ENCODE measurements around the gene TMC5. TPM values are rescaled to one million over a fixed set of nuclear protein-coding genes. Genes with fewer than 3 reads are reported as not detected.

The TMC5 gene
- total RNA-seq, 2 experiments from 2014 or later, result not detected

GRCh38 chr16:19479302-19479721 is 61.6 kb downstream of the TMC5 start:
- Mint-ChIP-seq H3K4me3 (no peak overlapping the region), H3K36me3 (ENCODE audit: low read depth) (no peaks in the 10 kb centered on the region), H3K9me3 (no peaks in the 10 kb centered on the region), H3K27ac (no peak overlapping the region), H3K4me1 (ENCODE audit: low read depth) (no peaks in the 10 kb centered on the region), H3K27me3 (ENCODE audit: low read depth) (peaks cover 4% of the 10 kb centered on the region)
- intact Hi-C loops (cut with micrococcal nuclease), result no loop called here
- CTCF ChIA-PET, result no interaction called here
- DNase-seq, result no peak

- no peaks in the 10 kb centered on the region for H3K4me1 Mint-ChIP-seq (ENCODE audit: low read depth)
- no peak for DNase-seq
- CTCF ChIA-PET, result no interaction called here
- H3K27ac Mint-ChIP-seq, result no peak overlapping the region
- H3K4me3 Mint-ChIP-seq, result no peak overlapping the region
- no peaks in the 10 kb centered on the region for H3K36me3 Mint-ChIP-seq (ENCODE audit: low read depth)
- intact Hi-C loops (cut with micrococcal nuclease), result no loop called here
- peaks cover 4% of the 10 kb centered on the region for H3K27me3 Mint-ChIP-seq (ENCODE audit: low read depth)
- H3K9me3 Mint-ChIP-seq, result no peaks in the 10 kb centered on the region
Observed at GRCh38 chr16:19481296-19481695, 63.6 kb downstream of the TMC5 start.

DNA sequence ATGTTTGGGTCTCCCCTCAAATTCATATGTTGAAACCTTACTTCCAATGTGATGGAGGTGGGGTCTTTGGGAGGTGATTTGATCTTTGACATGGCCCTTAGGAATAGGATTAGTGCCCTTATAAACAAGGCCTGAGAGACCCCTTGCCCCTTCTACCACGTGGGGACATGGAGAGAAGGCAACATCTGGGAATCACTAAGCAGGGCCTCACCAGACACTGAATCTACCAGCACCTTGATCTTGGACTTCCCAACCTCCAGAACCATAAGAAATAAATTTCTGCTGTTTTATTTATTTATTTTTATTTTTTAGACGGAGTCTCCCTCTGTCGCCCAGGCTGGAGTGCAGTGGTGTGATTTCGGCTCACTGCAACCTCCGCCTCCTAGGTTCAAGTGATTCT is 64.1 kb downstream of the TMC5 start:
- intact Hi-C loops (cut with micrococcal nuclease), result no loop called here
- Mint-ChIP-seq H3K27me3 (ENCODE audit: low read depth) (peaks cover 4% of the 10 kb centered on the region), H3K27ac (no peak overlapping the region), H3K4me3 (no peak overlapping the region), H3K36me3 (ENCODE audit: low read depth) (no peaks in the 10 kb centered on the region), H3K4me1 (ENCODE audit: low read depth) (no peaks in the 10 kb centered on the region), H3K9me3 (no peaks in the 10 kb centered on the region)
- DNase-seq, result no peak
- CTCF ChIA-PET, result no interaction called here

DNA sequence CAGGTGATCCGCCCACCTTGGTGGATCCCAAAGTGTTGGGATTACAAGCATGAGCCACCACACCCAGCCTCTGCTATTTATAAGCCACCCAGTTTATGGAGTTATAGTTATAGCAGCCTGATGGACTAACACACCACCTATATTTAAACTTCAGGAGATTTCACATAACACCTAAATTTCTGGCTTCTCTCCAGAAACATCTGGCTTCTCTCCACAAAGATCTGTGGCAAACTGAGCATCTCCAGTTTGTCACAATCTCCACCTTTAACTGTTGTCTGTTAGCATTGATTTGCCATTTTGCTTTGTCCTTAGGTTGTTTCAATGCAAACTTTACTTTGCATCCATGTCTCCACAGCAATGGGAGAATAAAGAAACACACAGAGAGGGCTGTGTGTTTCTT is 64.6 kb downstream of the TMC5 start:
- CTCF ChIA-PET, result no interaction called here
- DNase-seq, result no peak
- Mint-ChIP-seq H3K27me3 (ENCODE audit: low read depth) (peaks cover 4% of the 10 kb centered on the region), H3K36me3 (ENCODE audit: low read depth) (no peaks in the 10 kb centered on the region), H3K27ac (no peak overlapping the region), H3K4me3 (no peak overlapping the region), H3K9me3 (no peaks in the 10 kb centered on the region), H3K4me1 (ENCODE audit: low read depth) (no peaks in the 10 kb centered on the region)
- intact Hi-C loops (cut with micrococcal nuclease), result no loop called here

DNA sequence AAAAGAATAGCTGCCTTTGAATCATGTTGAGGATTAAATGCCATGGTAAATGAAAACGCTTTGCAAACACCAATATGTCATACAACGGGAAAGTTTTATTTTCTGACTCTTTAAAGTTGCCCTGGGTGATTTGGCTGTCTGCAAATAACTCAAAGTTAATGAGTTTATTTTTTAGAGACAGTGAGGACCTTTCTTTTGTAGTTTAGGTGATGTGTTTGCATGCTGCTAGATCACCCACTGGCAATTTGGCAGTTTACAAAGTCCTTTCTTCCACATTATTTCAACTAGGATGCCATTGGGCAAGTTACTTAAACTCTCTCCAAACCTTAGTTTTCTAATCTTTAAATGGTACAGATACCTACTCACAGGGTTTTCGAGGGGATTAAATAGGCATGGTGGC is 66.4 kb downstream of the TMC5 start:
- DNase-seq, result no peak
- no peaks in the 10 kb centered on the region for H3K9me3 Mint-ChIP-seq
- H3K36me3 Mint-ChIP-seq (ENCODE audit: low read depth), result no peaks in the 10 kb centered on the region
- no peak overlapping the region for H3K4me3 Mint-ChIP-seq
- H3K27me3 Mint-ChIP-seq (ENCODE audit: low read depth), result no peaks in the 10 kb centered on the region
- H3K4me1 Mint-ChIP-seq (ENCODE audit: low read depth), result no peaks in the 10 kb centered on the region
- intact Hi-C loops (cut with micrococcal nuclease), result no loop called here
- CTCF ChIA-PET, result no interaction called here
- H3K27ac Mint-ChIP-seq, result no peak overlapping the region

- H3K4me1 Mint-ChIP-seq (ENCODE audit: low read depth), result no peaks in the 10 kb centered on the region
- CTCF ChIA-PET, result no interaction called here
- no peak overlapping the region for H3K4me3 Mint-ChIP-seq
- no peak overlapping the region for H3K27ac Mint-ChIP-seq
- no peaks in the 10 kb centered on the region for H3K9me3 Mint-ChIP-seq
- no peaks in the 10 kb centered on the region for H3K36me3 Mint-ChIP-seq (ENCODE audit: low read depth)
- no peak for DNase-seq
- no peaks in the 10 kb centered on the region for H3K27me3 Mint-ChIP-seq (ENCODE audit: low read depth)
- intact Hi-C loops (cut with micrococcal nuclease), result no loop called here
Observed at GRCh38 chr16:19485611-19486010, 67.9 kb downstream of the TMC5 start.

DNA sequence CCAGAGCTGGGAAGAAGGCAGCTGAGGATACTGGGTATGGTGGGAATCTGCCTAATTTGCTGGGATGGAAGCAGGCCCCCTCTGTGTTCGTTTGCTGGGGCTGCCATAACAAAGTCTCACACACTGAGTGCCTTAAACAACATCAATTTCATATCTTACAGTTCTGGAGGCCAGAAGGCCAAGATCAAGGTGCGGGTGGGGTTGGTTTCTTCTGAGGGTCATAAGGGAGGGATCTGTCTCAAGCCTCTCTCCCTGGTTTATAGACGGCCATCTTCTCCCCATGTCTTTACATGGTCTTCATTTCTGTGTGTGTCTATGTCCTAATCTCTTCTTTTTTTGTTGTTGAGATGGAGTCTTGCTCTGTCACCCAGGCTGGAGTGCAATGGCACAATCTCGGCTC is 68.4 kb downstream of the TMC5 start:
- intact Hi-C loops (cut with micrococcal nuclease), result no loop called here
- DNase-seq, result no peak
- H3K27ac Mint-ChIP-seq, result no peak overlapping the region
- CTCF ChIA-PET, result no interaction called here
- H3K36me3 Mint-ChIP-seq (ENCODE audit: low read depth), result no peaks in the 10 kb centered on the region
- no peak overlapping the region for H3K4me3 Mint-ChIP-seq
- no peaks in the 10 kb centered on the region for H3K4me1 Mint-ChIP-seq (ENCODE audit: low read depth)
- no peaks in the 10 kb centered on the region for H3K27me3 Mint-ChIP-seq (ENCODE audit: low read depth)
- H3K9me3 Mint-ChIP-seq, result no peaks in the 10 kb centered on the region

- H3K9me3 Mint-ChIP-seq, result no peaks in the 10 kb centered on the region
- no peak for DNase-seq
- no peaks in the 10 kb centered on the region for H3K4me1 Mint-ChIP-seq (ENCODE audit: low read depth)
- H3K27ac Mint-ChIP-seq, result no peak overlapping the region
- CTCF ChIA-PET, result no interaction called here
- H3K36me3 Mint-ChIP-seq (ENCODE audit: low read depth), result no peaks in the 10 kb centered on the region
- H3K4me3 Mint-ChIP-seq, result no peak overlapping the region
- no peaks in the 10 kb centered on the region for H3K27me3 Mint-ChIP-seq (ENCODE audit: low read depth)
- intact Hi-C loops (cut with micrococcal nuclease), result no loop called here
Observed at GRCh38 chr16:19486750-19487325, 69.2 kb downstream of the TMC5 start.

GRCh38 chr16:19488213-19488640 is 70.5 kb downstream of the TMC5 start:
- DNase-seq, result no peak
- H3K27me3 Mint-ChIP-seq (ENCODE audit: low read depth), result no peaks in the 10 kb centered on the region
- CTCF ChIA-PET, result interaction anchor here (0.6 to 1.3 kb wide), 2 partner anchors 106 to 404 kb away, joined by 3 to 5 read pairs; no protein-coding TSS in a partner anchor
- intact Hi-C loops (cut with micrococcal nuclease), result no loop called here
- H3K27ac Mint-ChIP-seq, result no peak overlapping the region
- no peaks in the 10 kb centered on the region for H3K4me1 Mint-ChIP-seq (ENCODE audit: low read depth)
- no peaks in the 10 kb centered on the region for H3K36me3 Mint-ChIP-seq (ENCODE audit: low read depth)
- H3K9me3 Mint-ChIP-seq, result no peaks in the 10 kb centered on the region
- no peak overlapping the region for H3K4me3 Mint-ChIP-seq

DNA sequence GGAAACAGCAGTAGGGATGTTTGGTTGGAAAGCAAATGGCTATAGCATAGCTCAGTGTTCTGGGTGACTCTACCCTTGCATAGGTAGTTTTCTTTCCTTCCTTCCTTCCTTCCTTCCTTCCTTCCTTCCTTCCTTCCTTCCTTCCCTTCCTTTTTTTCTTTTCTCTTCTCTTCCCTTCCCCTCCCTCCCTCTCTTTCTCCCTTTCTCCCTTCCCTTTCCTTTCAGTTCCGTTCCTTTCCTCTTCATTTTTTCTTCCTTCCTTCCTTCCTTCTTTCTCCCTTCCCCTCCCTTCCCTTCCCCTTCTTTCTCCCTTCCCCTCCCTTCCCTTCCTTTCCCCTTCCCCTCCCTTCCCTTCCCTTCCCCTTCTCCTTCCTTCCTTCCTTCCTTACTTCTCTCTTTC is 72.9 kb downstream of the TMC5 start:
- Mint-ChIP-seq H3K36me3 (ENCODE audit: low read depth) (no peaks in the 10 kb centered on the region), H3K27ac (no peak overlapping the region), H3K4me3 (no peak overlapping the region), H3K4me1 (ENCODE audit: low read depth) (peaks cover 7% of the 10 kb centered on the region), H3K27me3 (ENCODE audit: low read depth) (no peaks in the 10 kb centered on the region), H3K9me3 (no peaks in the 10 kb centered on the region)
- CTCF ChIA-PET, result interaction anchor here (1.2 kb wide), 1 partner anchor 12 kb away, joined by 4 read pairs; no protein-coding TSS in a partner anchor
- no peak for DNase-seq
- intact Hi-C loops (cut with micrococcal nuclease), result no loop called here

- CTCF ChIA-PET, result no interaction called here
- no peak overlapping the region for H3K4me3 Mint-ChIP-seq
- H3K36me3 Mint-ChIP-seq (ENCODE audit: low read depth), result peaks cover 8% of the 10 kb centered on the region
- no peak overlapping the region for H3K27ac Mint-ChIP-seq
- no peaks in the 10 kb centered on the region for H3K9me3 Mint-ChIP-seq
- peaks cover 7% of the 10 kb centered on the region for H3K4me1 Mint-ChIP-seq (ENCODE audit: low read depth)
- intact Hi-C loops (cut with micrococcal nuclease), result no loop called here
- H3K27me3 Mint-ChIP-seq (ENCODE audit: low read depth), result no peaks in the 10 kb centered on the region
- no peak for DNase-seq
Observed at GRCh38 chr16:19497176-19497575, 79.5 kb downstream of the TMC5 start.

DNA sequence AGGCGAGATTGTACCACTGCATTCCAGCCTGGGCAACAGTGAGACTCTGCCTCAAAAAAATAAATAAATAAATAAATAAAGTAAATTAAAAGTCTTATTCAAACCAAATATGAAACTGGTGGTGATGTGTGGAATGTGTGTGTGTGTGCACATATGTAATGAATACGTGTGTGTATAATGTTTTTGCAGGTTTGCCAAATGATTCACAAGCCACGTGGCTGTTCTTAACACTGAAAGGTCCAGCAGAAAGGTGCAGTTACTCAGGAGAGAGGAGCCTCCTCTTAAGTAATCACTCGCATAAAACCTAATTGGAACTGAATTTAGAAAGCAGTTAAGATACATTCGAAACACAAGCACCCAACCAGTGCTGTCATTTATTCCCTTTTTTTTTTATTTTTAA is 81.3 kb downstream of the TMC5 start:
- Mint-ChIP-seq H3K4me3 (no peak overlapping the region), H3K27me3 (ENCODE audit: low read depth) (no peaks in the 10 kb centered on the region), H3K4me1 (ENCODE audit: low read depth) (peaks cover 2% of the 10 kb centered on the region), H3K36me3 (ENCODE audit: low read depth) (peaks cover 16% of the 10 kb centered on the region), H3K9me3 (no peaks in the 10 kb centered on the region), H3K27ac (no peak overlapping the region)
- DNase-seq, result no peak
- CTCF ChIA-PET, result interaction anchor here (0.7 kb wide), 1 partner anchor 392 kb away, joined by 3 read pairs; no protein-coding TSS in a partner anchor
- intact Hi-C loops (cut with micrococcal nuclease), result no loop called here

GRCh38 chr16:19499481-19499880 is 81.8 kb downstream of the TMC5 start:
- CTCF ChIA-PET, result interaction anchor here (0.7 kb wide), 1 partner anchor 392 kb away, joined by 3 read pairs; no protein-coding TSS in a partner anchor
- H3K9me3 Mint-ChIP-seq, result no peaks in the 10 kb centered on the region
- intact Hi-C loops (cut with micrococcal nuclease), result no loop called here

More at GRCh38 chr16:19499481-19499880, 81.8 kb downstream of the TMC5 start:
- no peak overlapping the region for H3K4me3 Mint-ChIP-seq
- no peak overlapping the region for H3K27ac Mint-ChIP-seq
- H3K36me3 Mint-ChIP-seq (ENCODE audit: low read depth), result peaks cover 16% of the 10 kb centered on the region
- DNase-seq, result no peak
- H3K27me3 Mint-ChIP-seq (ENCODE audit: low read depth), result no peaks in the 10 kb centered on the region
- H3K4me1 Mint-ChIP-seq (ENCODE audit: low read depth), result no peaks in the 10 kb centered on the region

Measured in activated naive CD4-positive, alpha-beta T cell treated with anti-CD3 and anti-CD28 coated beads for 36 hours (primary cell).